ENCODE measurements around the gene RPS26.
"Not testable (repeated sequence)": the region's sequence is repeated elsewhere in the genome, so short reads cannot be mapped to it uniquely, and the experiment has no call there.

The RPS26 gene

DNA sequence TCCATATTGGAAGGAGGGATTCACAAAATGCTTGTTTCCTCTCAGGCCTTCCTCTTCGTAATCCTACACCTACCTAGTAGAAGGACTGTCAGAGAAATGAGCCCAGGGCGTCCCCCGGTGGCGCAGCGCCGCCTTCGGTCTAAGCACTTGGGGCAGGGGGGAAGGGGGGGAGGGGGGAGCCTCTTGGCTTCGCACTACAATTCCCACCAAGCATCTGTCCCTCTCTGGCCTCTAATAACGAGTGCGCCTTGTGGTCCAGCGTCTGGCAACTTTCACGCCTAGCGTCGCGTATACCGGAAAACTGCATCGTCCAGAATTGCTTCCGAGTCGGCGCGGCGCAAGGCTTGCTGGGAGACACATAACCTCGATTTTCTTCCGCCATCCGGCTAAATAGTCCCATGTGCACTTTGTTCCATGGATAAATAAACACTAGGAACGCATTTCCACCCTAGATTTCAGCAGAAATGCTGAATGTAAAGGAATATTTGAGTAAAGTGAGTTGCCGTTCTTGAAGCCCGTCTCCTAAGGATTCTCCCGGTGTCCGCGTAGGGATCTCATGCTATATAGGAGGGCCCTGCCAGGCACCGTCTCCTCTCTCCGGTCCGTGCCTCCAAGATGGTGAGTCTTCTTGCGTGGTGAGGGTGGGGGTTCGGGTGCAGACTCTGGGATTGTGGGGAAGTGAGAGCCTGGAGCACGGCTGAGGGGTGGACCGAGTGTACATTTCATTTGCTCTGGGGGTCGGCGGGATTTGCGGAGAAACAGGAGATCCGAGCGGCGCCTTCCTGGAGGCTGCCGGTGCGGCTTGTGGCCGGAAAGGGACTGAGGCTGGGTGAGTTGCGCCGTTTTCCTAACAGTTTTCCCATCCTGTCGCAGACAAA lies at the start of gene RPS26:
RPS26 (plus strand) TSS at position 367 of the 878 bp plus-strand sequence; CDS start at position 616, 249 bp downstream.
- DNase-seq: peak; percentile 97 to 98

DNA sequence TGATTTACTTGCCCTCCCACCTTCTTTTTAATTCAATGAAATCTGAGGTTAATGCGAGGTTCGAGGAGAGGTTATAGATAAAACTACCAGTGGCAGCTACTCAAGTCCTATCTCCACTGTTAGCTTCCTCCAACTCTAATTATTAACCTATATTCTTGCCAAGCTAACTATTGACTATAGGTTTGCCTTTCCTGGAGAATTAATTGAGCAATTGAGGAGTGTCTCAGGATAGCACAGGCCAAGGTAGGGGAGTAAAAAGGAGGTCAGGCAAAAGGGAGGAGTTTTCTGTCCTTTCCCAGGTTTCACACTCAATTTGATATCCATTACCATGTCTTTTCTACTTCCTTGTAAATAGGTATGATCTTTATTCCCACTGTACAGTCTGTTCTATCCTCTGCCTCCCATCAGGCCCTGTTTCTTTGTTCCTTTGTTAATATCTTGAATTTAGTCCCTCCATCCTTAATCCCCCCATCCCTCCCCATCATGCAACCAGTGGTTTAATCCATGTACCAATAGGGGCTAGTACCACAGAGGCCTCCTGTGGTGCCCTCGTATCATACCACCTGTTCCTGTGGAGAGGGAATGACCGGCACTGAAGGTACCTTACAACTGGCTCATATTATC lies 48.4 kb upstream of the RPS26 start:
- no peak for DNase-seq

GRCh38 chr12:55995366-55995765 lies 46.4 kb upstream of the RPS26 start:
- no peak for DNase-seq

- DNase-seq: peak; percentile 54 to 69
Measured at GRCh38 chr12:55996201-55996714, 45.5 kb upstream of the RPS26 start.

GRCh38 chr12:55996715-55997534 lies 44.8 kb upstream of the RPS26 start, which contains the start of gene SUOX:
TSS of gene SUOX (plus strand) at chr12:55997276. CDS start at chr12:56002222, 4,946 bp downstream.
- peak; percentile 96 to 97 for DNase-seq

DNA sequence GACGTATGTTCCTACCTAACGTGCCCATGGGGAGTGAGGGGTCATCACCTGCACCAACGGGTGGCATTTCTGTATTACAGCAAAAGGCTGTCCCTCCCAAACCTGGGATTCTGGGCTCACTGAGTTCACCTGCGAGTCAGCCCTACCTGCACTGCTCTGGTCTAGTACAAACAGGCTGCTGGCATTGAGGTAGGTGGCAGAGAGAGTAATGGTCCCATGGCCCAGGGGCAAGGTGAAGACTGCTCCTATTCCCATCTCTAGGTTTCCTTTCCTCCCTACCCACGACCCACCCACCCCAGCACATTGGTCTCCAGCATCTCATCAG lies 44.2 kb upstream of the RPS26 start:
- DNase-seq: no peak

- DNase-seq: not testable (repeated sequence)
Measured at GRCh38 chr12:55999522-55999921, 42.2 kb upstream of the RPS26 start.

DNA sequence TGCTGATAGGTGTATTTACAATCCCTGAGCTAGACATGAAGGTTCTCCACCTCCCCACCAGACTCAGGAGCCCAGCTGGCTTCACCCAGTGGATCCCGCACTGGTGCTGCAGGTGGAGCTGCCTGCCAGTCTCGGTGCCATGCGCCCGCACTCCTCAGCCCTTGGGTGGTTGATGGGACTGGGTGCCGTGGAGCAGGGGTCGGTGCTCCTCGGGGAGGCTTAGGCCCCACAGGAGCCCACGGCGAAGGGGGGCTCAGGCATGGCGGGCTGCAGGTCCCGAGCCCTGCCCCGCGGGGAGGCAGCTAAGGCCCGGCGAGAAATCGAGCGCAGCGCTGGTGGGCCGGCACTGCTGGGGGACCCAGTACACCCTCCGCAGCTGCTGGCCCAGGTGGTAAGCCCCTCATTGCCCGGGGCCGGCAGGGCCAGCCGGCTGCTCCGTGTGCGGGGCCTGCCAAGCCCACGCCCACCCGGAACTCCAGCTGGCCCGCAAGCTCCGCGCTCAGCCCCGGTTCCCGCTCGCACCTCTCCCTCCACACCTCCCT lies 41.6 kb upstream of the RPS26 start:
- DNase-seq: not testable (repeated sequence)

DNA sequence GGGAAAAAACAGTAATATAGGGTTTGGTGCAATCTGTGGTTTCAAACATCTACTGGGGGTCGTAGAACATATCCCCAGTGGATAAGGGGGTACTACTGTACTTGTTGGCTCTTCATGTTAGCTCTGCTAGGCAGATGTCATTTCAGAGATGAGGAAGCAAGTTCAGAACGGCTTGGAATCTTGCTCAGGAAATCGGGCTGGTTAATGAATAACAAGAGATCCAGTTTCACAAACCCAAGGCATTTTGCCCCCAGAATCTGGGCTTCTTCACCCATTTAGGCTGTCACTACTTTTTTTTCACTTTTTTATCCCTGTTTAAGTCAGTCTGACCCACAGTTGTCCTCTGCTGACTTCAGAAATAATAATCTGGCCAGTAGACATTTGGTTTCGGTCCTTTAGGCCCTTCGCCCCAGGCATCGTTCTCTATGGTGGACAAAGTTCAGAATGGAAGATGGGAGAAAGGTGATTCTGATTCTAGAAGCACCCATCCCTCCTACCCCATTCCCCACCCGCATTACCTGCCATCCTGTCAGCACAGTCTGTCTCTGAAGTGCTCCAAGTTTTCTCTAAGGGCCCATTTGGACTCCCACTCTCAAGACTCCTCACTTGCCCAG lies 40.1 kb upstream of the RPS26 start:
- DNase-seq: no peak

DNA sequence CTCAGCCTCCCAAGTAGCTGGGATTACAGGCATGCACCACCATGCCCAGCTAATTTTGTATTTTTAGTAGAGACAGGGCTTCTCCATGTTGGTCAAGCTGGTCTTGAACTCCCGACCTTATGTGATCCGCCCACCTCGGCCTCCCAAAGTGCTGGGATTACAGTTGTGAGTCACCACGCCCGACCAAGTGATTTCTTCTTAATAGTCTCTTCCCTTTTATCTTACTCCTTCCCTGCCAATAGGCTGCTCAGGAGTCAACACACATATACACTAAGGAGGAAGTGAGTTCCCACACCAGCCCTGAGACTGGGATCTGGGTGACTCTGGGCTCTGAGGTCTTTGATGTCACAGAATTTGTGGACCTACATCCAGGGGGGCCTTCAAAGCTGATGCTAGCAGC lies 38.3 kb upstream of the RPS26 start:
- not testable (repeated sequence) for DNase-seq

- no peak for DNase-seq
Measured at GRCh38 chr12:56004211-56004610, 37.5 kb upstream of the RPS26 start.

- DNase-seq: no peak
Measured at GRCh38 chr12:56007564-56008559, 33.9 kb upstream of the RPS26 start.

- no peak for DNase-seq
Measured at GRCh38 chr12:56010111-56010570, 31.6 kb upstream of the RPS26 start.

DNA sequence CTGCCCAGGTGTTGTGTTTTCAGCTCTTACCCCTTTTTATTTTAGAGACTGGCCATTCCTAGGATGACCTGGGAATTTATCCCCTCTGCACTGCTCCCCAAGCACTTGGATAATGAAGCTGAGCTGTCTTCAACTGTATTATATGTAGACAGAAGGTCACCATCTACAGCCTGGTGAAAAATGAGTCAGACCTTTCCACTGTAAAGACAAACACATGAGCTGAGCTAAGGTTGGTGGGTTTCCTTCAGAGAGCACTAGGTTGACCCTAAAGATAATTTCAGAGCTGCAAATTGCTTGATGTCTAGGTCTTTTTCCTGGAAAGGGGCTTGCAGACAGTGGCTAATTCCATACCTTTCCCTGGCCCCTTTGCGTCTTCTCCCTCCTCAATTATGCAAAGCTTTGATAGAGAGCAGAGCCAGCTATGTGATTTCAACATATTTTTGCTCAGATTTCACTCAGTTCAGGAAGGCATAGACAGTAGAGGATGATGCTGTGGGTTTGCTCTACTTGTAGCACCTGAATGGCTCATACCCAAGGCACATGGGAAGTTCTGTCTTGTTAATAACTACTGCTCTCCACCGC lies 30.1 kb upstream of the RPS26 start:
- DNase-seq: no peak

GRCh38 chr12:56013482-56013881 lies 28.2 kb upstream of the RPS26 start:
- DNase-seq: no peak

GRCh38 chr12:56014205-56014604 lies 27.5 kb upstream of the RPS26 start:
- DNase-seq: no peak

- no peak for DNase-seq
Measured at GRCh38 chr12:56017181-56017580, 24.5 kb upstream of the RPS26 start.

DNA sequence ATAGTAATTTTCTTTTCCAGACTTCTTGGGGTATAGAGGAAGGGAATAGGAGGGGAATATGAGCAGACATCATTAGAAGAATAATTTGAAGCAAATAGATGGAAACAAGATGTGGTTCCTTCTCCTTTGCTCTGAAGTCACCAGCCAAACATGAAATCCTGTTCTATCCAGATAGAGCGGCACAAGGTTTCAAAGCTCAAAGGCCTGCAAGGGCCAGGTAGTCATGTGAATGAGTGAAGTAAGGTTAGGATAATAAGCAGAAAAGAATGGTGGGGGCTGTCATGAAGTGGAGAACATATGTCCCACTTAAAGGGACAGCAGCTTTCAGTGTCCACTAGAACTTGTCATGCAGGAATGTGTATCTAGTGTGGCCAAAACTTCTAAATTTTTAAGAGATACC lies 23.4 kb upstream of the RPS26 start:
- DNase-seq: no peak

- DNase-seq: peak; percentile 61 to 74
Measured at GRCh38 chr12:56020423-56021184, 21.1 kb upstream of the RPS26 start, which contains the start of gene IKZF4. TSS of gene IKZF4 (plus strand) at chr12:56021043. CDS start at chr12:56021494, 451 bp downstream.
